GM13977 (cell line): ENCODE data around the gene MOGAT2.
A peak's percentile ranks its signal among the peaks of the same experiment; 100 is the strongest.

Experiments used
- DNase-seq: peaks from one replicate; pipeline ENCODE4 v3.0.0; 2012; ENCODE audit warnings: low spot score
- in situ Hi-C: fragments of 300-500 bp; cut with MboI; formaldehyde crosslinking; loops from one replicate; pipeline ENCODE4 v1.12.0; 2022; ENCODE audit warnings: low sequenced_read_pairs, low pct_unique_long_range_greater_than_20kb, mixed read lengths, inconsistent platforms; ENCODE audit not compliant: unreplicated experiment
- TF ChIP-seq, protein P1 (sequence below): IDR thresholded peaks from 2 replicates; pipeline ENCODE4 v1.5.1; 2012; ENCODE audit warnings: mild to moderate bottlenecking, control low read depth; ENCODE audit not compliant: insufficient read depth; ENCODE audit errors: extremely low read depth, missing control alignments

MOGAT2 gene

DNA sequence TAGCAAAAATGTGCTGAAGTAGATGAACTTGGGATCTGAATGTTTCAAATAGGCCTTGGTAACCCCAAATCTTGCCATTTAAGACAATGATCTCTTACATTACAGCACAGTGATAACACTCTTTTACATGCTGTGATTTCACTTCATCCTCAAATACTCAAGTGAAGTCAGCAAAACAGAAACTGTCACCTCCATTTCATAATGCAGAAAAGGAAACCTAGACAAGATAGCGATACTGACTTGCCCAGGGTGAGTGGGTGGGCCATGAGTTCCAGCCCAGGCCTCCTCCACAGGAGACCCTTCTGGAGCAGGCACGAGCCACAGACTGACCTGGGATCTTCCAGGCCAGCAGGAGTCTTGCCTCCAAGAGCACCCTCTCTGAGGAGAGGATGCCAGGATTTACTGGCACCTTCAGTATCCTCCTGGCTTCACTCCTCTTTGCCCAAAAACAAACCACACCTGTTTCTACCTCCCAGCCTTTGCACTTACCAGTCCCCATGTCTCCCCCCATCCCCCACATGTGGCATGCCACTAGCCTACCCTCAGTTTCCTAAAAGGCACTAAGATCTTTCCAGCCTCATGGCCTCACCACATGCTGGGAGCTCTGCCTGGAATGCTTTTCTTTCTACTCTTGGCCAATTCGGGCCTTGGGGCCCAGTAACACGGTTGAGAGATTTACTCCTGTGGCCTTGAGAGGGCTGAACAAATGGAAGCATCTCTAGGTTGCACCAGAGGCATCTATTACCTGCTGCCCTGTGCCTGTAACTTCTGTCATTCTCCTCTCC is 49.0 kb downstream of the MOGAT2 start:
- in situ Hi-C loops: no loop called here
- TF ChIP-seq, protein P1, sequence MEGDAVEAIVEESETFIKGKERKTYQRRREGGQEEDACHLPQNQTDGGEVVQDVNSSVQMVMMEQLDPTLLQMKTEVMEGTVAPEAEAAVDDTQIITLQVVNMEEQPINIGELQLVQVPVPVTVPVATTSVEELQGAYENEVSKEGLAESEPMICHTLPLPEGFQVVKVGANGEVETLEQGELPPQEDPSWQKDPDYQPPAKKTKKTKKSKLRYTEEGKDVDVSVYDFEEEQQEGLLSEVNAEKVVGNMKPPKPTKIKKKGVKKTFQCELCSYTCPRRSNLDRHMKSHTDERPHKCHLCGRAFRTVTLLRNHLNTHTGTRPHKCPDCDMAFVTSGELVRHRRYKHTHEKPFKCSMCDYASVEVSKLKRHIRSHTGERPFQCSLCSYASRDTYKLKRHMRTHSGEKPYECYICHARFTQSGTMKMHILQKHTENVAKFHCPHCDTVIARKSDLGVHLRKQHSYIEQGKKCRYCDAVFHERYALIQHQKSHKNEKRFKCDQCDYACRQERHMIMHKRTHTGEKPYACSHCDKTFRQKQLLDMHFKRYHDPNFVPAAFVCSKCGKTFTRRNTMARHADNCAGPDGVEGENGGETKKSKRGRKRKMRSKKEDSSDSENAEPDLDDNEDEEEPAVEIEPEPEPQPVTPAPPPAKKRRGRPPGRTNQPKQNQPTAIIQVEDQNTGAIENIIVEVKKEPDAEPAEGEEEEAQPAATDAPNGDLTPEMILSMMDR: no peak
- peak; percentile 56 for DNase-seq

DNA sequence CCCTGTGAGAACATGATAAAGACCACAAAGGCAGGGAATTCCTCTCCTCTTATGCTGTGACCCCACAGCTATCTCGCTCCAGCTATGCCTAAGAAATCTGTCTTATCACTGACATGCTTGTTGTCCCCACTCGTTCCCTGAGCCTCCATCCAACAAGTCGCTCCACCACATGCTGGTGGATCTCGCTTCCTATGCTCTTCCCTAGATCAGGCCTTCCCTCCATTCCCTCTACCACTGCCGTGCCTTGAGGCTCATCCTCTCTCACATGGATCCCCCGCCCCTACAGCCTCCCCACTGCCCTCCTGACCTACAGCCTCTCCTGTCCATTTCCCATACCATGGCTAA is 49.6 kb downstream of the MOGAT2 start:
- no peak for DNase-seq
- TF ChIP-seq, protein P1: no peak
- in situ Hi-C loops: no loop called here

GRCh38 chr11:75767793-75768111 is 50.1 kb downstream of the MOGAT2 start:
- no peak for DNase-seq
- in situ Hi-C loops: no loop called here
- TF ChIP-seq, protein P1: no peak

- in situ Hi-C loops: no loop called here
- peak; percentile 94 for DNase-seq
- TF ChIP-seq, protein P1: peak; percentile 36
These were observed 50.7 kb downstream of the MOGAT2 start, which contains the start of gene DGAT2 for GRCh38 chr11:75768112-75768908. Gene DGAT2 (plus strand): TSS chr11:75768778. CDS start chr11:75768992, 214 bp downstream.

- TF ChIP-seq, protein P1: no peak
- in situ Hi-C loops: no loop called here
- peak; percentile 36 for DNase-seq
These were observed 51.5 kb downstream of the MOGAT2 start for GRCh38 chr11:75768909-75769771.

DNA sequence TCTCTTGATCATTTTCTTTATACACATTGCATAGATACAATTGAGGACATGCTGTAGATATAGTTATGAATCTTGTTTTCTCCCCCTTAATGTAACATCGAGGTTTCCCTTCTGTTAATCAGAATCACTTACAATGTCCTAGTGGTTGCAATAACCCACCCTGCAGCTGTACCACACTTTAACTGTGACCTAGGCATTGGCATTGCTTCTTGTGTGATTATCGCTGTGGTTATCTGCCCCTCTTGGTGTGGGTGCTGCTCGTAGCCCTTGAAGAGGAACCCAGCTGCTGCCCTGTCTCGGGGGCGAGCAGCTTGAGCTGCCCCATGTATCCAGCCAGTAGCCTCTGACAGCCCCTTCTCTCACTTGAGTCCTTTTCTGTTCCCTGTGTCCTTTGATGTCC is 52.5 kb downstream of the MOGAT2 start:
- TF ChIP-seq, protein P1: no peak
- in situ Hi-C loops: no loop called here
- DNase-seq: no peak
